Endometrium (tissue), 2 donors: ENCODE measurements around the gene MRTFA.
"Not testable (repeated sequence)": the region's sequence is repeated elsewhere in the genome, so short reads cannot be mapped to it uniquely, and the experiment has no call there.

Source experiments
- FAIRE-seq: peaks from 2 replicates; lab custom pipeline; 2012; peaks lifted over from hg19 to GRCh38; lab: Jason Lieb, UNC
- donor health status: control.
- donor health status: control.

Gene MRTFA

GRCh38 chr22:40627612-40628011, 8.9 kb downstream of the MRTFA start:
- no peak for FAIRE-seq

GRCh38 chr22:40626851-40627250, 9.7 kb downstream of the MRTFA start:
- no peak for FAIRE-seq

GRCh38 chr22:40625794-40626193, 10.7 kb downstream of the MRTFA start:
- FAIRE-seq, result not testable (repeated sequence)

GRCh38 chr22:40625281-40625680, 11.2 kb downstream of the MRTFA start:
- not testable (repeated sequence) for FAIRE-seq

GRCh38 chr22:40624770-40625169, 11.7 kb downstream of the MRTFA start:
- no peak for FAIRE-seq

- FAIRE-seq, result no peak
These were observed 15.0 kb downstream of the MRTFA start for GRCh38 chr22:40621309-40622151.

- no peak for FAIRE-seq
These were observed 16.0 kb downstream of the MRTFA start for GRCh38 chr22:40620464-40621046.

- no peak for FAIRE-seq
These were observed 18.1 kb downstream of the MRTFA start for GRCh38 chr22:40618400-40618799.

GRCh38 chr22:40616578-40616977, 19.9 kb downstream of the MRTFA start:
- no peak for FAIRE-seq

- FAIRE-seq, result no peak
These were observed 23.5 kb downstream of the MRTFA start for GRCh38 chr22:40613067-40613466.

- no peak for FAIRE-seq
These were observed 24.2 kb downstream of the MRTFA start for GRCh38 chr22:40612291-40612751.

- FAIRE-seq, result no peak
These were observed 24.9 kb downstream of the MRTFA start for GRCh38 chr22:40611606-40612005.

- no peak for FAIRE-seq
These were observed 26.1 kb downstream of the MRTFA start for GRCh38 chr22:40610329-40610850.

- FAIRE-seq, result no peak
These were observed 27.3 kb downstream of the MRTFA start for GRCh38 chr22:40609216-40609615.

GRCh38 chr22:40607506-40607905, 29.0 kb downstream of the MRTFA start:
- no peak for FAIRE-seq

GRCh38 chr22:40606306-40606705, 30.2 kb downstream of the MRTFA start:
- no peak for FAIRE-seq

- FAIRE-seq, result no peak
These were observed 30.8 kb downstream of the MRTFA start for GRCh38 chr22:40605761-40606160.

GRCh38 chr22:40603088-40603605, 33.4 kb downstream of the MRTFA start:
- FAIRE-seq, result no peak

GRCh38 chr22:40602231-40602630, 34.3 kb downstream of the MRTFA start:
- FAIRE-seq, result no peak

GRCh38 chr22:40599731-40600130, 36.8 kb downstream of the MRTFA start:
- no peak for FAIRE-seq

- not testable (repeated sequence) for FAIRE-seq
These were observed 37.8 kb downstream of the MRTFA start for GRCh38 chr22:40598712-40599111.

- FAIRE-seq, result no peak
These were observed 38.7 kb downstream of the MRTFA start for GRCh38 chr22:40597526-40598430.
